GM12872 (cell line): Measurements from ENCODE around the gene AFAP1L2.

Experiments
- CTCF ChIP-seq: IDR thresholded peaks from 3 replicates; pipeline ENCODE4 v1.5.1; 2011; ENCODE audit warnings: low read depth, mild to moderate bottlenecking, low read length, moderate library complexity; ENCODE audit not compliant: insufficient read depth

Gene AFAP1L2

GRCh38 chr10:114319406-114320248, 84.7 kb downstream of the AFAP1L2 start:
- TF ChIP-seq CTCF, result no peak

GRCh38 chr10:114316744-114317143, 87.6 kb downstream of the AFAP1L2 start:
- TF ChIP-seq CTCF, result no peak

GRCh38 chr10:114315566-114316420, 88.5 kb downstream of the AFAP1L2 start:
- no peak for TF ChIP-seq CTCF

GRCh38 chr10:114313866-114314265, 90.4 kb downstream of the AFAP1L2 start:
- TF ChIP-seq CTCF, result no peak

- no peak for TF ChIP-seq CTCF
Observed at GRCh38 chr10:114313139-114313538, 91.2 kb downstream of the AFAP1L2 start.

- TF ChIP-seq CTCF, result no peak
Observed at GRCh38 chr10:114311496-114312209, 92.6 kb downstream of the AFAP1L2 start.

GRCh38 chr10:114311023-114311422, 93.3 kb downstream of the AFAP1L2 start:
- no peak for TF ChIP-seq CTCF
